GM04503 (cell line): ENCODE data around the gene RNFT2.
"Not testable (repeated sequence)": the region's sequence is repeated elsewhere in the genome, so short reads cannot be mapped to it uniquely, and the experiment has no call there.

Experiments
- DNase-seq: peaks from one replicate; pipeline ENCODE4 v3.0.0-alpha.2; 2012; ENCODE audit warnings: low read depth

RNFT2 gene

DNA sequence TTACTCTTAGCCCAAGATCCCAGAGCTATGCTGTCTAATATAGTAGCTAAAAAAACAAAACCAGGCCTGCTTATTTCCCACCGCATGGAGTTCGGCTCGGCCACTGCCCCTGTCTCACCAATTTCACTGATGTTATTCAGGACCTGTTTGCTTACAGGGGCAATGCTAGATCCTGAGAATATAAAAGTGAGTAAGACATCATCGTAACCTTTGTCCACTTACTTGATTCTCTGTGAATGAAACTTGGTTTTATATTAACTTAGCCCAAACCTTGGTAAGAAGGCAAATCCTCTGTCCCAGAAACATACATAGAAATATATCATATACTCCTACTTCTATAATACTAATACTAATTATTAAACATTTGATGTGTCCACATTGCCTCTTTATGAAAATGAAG lies 56.6 kb downstream of the RNFT2 start:
- no peak for DNase-seq

DNA sequence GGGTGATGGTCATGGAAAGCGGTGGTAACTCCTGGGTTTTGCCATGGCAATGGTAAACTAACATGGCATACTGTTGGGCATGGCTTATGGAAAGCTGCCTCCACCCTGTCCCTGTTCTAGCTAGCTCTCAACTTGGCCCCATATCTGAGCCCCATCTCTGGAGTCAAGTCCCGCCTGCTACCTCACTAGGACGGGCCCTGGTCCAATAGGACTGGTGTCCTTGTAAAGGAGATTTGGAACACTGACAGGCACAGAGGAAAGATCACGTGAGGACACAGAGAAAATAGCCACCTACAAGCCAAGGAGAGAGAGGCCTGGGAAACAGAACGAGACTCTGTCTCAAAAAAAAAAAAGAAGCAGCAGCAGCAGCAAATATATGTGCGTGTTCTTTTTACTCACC lies 59.8 kb downstream of the RNFT2 start:
- DNase-seq, result no peak

DNA sequence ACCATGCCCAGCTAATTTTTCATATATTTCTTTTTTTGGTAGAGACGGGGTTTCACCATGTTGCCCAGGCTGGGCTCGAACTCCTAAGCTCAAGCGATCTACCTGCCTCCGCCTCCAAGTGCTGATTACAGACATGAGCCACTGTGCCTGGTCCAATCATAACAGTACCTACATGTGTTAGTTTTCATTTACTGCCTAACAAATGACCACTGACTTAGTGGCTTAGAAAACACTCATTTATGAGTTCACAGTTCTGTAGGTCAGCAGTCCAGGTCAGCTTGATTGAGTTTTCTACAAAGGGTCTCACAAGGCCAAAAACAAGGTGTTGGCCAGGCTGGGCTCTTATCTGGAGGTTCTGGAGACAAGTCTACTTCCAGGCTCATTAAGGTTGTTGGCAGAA lies 60.6 kb downstream of the RNFT2 start:
- DNase-seq, result no peak

DNA sequence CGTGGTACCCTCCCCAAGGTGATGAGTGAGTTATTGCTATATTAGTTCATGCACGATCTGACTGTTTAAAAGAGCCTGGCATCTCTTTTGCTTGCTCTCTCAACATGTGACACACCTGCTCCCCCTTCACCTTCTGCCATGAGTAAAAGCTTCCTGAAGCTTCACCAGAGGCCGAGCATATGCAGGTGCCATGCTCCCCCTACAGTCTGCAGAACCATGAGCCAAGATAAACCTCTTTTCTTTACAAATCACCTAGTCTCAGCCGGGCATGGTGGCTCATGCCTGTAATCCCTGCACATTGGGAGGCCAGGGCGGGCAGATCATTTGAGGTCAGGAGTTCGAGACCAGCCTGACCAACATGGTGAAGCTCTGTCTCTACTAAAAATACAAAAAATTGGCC lies 61.8 kb downstream of the RNFT2 start:
- DNase-seq, result no peak

DNA sequence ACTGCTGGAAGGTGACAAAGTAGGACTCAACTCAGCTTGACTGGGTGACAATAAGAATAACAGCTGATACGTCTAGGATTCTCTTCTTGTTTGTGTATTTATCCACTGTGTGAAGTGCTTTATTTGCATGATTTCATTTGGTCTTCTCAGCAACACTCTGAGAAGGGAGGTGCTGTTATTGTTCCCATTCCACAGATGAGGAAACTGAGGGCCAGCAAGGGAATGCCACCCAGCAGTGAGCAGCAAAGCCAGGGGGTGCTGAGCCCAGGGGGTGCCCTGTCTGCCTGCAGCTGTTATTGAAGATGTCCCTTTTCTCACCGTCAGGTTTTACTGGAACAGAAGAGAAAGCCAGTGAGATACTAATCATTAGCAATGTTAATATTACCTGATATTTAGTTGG lies 62.8 kb downstream of the RNFT2 start:
- no peak for DNase-seq

DNA sequence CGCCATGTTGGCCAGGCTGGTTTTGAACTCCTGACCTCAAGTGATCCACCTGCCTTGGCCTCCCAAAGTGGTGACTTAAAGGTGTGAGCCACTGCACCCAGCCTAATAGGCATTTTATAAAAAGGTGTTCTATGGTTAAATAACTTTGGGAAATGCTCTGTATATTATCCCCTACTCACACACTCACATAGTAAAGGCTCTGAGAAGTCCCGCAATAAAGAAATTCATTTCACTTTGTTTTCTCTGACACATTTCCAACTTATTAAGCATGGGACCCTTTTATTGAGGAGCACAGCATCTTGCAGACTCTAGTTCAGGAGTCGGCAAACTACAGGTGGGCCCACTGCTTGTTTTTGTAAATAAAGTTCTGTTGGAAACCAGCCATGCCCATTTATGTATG lies 63.9 kb downstream of the RNFT2 start:
- no peak for DNase-seq

DNA sequence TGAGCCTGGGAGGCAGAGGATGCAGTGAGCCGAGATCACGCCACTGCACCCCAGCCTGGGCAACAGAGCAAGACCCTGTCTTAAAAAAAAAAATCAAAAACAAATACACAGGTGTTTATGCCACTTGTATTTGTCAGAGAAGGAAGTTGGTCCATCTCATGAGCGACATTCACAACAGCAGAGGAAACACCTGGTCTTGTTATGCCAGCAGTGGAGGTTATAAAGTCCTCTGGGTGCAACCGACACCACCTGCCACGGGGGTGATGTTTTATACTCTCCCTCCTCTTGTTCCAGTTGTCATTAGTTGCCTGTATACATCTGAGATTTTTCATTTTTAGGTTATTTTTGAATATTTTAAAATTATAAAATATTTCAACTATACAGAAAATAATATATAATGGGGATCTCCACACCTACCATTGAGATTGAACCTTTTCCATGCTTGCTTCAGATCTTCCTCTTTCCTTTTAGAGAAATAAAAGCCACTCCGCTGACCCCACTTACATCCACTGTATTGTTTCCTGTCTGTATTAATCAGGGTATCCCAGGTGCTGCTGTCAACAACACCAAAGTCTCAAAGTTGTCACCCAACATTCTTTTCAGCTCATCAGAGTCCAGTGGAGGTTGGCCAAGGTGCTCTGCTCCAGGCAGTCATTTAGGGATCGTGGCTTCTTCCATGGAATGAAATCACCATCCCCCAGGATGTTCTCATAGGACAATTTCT lies 65.1 kb downstream of the RNFT2 start:
- no peak for DNase-seq

DNA sequence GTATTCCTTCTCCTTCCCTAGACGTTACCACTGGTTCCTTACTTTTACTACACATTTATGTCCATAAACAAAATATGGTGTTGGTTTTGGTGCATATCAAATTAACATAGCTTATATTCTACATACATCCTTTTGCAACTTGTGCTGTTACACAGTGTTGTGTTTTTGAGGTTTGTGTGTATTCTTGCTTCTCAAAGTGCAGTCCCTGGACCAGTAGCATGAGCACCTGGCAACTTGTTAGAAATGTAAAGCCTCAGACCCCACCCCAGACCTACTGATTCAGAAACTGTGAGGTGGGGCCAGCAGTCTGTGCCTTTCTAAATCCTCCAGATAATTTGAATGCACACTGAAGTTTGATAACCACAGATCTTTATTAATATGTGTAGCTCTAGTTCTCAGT lies 65.9 kb downstream of the RNFT2 start:
- DNase-seq, result no peak

DNA sequence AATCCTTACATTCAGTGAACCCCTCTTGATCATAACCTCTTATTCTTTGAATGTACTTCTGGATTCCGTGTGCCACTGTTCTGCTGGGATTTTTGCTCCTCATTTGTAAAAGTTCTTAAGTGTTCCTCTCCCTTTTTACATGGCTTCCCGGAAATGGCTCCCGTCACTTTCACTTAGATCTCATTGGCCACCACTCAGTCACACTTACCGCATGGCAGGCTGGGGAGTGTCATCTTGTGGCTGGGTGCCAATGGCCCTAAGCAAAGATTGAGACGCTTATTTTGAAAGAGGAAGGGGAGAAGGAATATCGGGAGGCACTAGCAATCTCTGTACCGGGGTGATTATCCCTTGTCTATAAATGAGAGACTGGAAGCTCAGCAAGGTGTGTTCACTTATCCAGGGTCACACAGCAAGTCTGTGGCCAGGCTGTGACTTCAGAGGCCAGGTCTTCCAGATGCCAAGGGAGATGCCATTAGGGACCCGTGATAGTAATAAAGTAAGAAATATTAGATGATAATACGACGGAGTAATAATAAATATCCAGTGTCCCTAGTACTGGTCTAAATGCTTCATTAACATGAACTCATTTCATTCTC lies 68.8 kb downstream of the RNFT2 start:
- no peak for DNase-seq

DNA sequence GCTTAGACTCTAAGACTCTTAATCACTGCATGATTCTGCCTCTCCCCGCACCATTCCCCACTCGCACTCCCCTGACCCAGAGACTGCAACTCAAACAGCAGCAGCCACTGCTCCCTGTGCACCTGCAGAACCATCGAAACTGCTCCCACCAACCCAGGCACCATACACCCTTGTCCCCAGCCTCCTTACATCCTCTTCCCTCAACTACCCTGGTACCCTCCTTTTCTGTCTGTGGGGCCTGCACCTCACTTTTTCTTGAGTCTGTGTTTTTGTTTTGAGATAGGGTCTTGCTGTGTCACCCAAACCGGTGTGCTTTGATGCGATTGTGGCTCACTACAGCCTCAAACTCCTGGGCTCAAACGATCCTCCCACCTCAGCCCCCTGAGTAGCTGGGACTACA lies 69.4 kb downstream of the RNFT2 start:
- no peak for DNase-seq

DNA sequence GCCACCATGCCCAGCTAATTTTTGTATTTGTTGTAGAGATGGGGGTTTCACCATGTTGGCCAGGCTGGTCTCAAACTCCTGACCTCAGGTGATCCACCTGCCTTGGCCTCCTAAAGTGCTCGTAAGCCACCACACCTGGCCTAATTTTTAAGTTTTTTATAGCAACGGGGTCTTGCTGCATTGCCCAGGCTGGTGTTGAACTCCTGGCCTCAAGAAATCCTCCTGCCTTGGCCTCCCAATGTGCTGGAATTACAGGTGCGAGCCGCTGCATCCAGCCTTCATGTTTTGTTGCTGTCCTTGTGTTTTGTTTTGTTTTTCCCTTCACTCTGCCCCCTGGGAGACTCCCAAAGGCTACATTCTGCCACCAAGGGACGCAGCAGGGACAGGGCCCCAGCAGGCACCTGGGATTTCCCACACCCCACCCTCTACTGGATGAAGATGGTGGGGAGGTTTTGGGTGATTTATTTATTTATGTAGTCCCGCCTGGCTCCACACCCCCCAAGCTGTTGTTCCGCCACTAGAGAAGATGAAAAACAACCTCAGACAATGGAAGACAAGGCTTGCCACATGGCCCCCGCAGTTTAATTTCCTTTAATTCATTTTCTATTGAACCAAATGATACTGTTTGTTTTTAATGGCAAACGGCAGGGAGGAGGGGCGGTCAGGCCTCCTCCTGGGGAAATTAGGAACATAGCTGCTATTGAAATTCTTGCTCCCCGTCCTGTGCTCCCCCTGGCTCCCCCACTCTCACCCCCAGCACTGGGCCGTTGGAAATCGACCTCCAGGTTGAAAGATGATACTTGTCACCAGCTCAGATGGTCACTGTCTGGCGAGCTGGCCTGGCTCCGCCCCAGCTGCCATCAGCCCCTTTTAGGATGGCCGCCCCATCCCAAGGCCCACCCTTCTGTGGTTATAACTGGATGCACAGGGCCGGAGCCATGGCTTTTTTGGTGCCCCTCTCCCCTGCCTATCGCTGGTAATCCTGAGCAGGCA lies 70.3 kb downstream of the RNFT2 start:
- no peak for DNase-seq

DNA sequence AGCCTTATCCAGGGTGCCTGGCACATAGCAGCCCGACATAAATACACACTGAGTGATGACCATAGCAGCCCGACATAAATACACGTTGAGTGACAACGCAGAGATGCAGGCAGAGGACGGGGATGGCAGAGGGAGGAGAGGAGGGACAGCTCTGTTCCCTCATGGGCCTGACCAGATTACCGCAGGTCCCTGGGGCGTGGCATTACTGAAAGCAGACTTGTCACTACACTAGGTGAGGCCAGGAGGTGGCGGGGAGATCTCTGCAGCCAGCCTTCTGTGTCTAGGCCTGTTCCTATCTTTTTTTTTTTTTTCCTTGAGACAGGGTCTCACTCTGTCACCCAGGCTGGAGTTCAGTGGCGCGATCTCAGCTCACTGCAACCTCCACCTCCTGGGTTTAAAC lies 74.1 kb downstream of the RNFT2 start:
- no peak for DNase-seq

DNA sequence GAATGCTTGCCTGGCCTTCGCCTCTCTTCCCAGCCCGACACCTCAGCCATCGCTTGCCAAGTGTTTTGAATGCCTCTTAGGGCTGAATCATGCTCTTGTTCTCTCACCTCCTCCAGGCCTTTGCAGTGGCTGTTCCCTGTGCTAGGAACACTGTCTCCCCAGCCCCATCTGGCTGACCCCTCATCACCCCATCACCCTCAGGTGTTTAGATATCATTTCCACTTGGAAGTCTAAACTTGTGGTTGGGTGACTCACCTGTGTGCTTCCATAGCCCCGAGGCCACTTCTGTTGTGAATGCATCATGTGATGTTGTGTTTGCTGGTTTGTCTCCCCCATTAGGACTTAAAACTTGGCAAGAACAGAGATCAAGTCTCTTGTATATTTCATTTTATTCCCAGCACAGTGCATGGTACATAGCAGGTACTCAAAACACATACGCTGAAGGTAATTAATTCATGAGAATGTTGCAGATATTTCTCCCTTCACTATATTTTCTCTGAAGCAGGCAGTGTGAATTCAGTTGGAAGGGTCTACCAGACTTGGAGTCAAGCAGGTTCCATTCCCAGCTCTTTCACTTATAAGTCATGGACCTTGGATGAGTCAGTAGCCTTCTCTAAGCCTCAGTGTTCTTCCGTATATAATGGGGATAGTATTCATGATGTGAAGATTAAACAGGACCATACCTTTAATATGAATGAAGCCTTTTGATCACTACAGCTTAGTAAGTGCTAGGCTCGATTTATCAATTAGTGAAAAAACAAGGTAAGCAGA lies 75.3 kb downstream of the RNFT2 start:
- DNase-seq, result no peak

DNA sequence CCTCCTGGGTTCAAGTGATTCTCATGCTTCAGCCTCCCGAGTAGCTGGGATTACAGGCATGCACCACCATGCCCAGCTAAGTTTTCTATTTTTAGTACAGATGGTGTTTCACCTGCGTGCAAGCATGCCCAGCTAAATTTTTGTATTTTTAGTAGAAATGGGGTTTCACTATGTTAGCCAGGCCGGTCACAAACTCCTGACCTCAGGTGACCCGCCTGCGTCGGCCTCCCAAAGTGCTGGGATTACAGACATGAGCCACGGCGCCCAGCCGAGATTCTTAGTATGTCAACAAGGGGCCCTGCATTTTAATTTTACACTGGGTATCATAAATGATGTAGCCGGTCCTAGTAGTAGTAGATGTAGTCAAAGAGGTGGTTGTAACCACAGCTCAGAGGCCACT lies 76.7 kb downstream of the RNFT2 start:
- DNase-seq, result not testable (repeated sequence)

DNA sequence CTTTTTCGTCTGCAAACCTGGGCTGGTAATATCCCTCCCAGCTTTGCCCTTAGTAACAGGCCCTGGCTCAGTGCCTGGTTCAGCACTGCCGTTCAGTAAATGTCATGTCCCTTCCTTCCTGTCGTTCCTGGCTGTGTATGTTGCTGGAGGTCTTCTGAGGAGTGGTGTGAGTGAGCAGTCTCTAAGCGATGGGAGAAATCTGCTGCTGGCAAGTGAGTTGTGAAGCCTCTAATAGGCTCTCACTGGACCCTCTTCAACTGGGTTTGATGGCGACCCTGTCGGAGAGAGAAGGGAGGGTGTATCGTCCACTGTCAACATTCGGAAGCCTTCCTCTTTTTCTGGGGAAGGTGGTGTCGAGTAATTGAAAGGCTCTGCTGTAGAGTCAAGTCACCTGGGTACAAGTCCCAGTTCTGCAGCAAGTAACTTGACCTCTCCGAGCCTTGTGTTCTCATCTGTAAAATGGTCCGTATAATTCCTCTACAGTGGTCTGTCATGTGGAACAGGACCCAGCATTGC lies 80.3 kb downstream of the RNFT2 start:
- no peak for DNase-seq

DNA sequence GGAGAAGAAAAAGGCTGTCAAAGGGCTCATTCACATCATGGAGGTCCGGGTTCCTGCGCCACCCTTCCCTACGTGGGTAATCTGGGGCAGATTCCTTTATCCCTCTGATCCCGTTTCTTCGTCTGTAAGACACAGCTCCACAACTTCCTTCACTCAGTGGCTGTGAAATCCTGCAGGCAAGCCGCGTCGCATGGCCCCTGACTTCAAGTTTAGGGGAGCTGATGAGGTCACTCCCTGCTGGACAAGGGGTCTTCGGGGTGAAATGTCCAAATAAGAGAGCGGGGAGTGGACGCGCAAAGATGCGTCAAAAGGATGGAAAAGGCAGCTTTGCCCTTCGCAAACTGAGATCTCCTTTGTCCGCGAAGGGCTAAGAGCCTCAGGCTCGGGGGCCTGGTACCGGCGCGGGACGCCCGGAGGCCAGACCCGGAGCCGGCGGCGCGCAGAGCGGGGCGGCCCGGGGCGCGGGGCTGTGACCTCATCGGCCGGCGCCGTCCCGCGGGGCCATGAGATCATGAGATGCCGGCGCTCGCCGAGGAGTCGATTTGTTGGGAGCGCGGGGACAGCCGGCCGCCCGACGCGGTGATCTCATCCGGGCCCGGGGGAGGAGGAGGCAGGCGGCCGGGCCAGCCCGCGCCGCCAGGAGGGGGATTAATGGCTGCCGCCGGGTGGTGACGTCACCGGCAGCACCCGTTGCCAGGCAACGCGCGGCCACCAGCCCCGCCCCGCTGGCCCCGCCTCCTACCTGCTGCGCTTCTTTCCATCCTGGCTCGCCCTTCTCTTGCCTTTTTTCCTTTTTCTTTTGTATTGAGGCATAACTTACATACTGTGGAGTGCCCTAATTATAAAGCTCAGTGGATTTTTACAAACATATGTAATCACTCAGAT lies 81.1 kb downstream of the RNFT2 start:
- DNase-seq, result peak; percentile 60

DNA sequence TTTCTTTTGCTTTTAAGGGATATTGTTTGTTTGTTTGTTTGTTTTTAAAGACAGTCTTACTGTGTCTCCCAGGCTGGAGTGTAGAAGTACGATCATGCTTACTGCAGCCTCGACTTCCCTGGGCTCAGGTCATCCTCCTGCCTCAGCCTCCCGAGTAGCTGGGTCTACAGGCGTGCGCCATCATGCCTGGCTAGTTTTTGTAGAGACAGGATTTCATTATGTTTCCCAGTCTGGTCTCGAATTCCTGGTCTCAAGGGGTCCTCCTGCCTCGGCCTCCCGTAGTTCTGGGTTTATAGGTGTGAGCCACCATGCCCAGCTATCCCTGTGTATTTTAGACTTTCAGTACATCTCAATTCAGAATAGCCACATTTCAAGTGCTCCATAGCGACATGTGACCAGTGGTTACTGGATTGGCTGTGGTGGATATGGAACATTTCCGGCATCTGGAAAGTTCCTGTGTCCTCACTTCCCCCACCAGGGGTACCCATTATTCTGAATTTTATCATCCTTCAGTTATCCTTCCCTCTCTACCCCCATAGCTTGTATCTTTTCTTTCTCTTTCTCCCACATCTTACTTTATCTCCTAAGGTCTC lies 82.0 kb downstream of the RNFT2 start:
- no peak for DNase-seq

DNA sequence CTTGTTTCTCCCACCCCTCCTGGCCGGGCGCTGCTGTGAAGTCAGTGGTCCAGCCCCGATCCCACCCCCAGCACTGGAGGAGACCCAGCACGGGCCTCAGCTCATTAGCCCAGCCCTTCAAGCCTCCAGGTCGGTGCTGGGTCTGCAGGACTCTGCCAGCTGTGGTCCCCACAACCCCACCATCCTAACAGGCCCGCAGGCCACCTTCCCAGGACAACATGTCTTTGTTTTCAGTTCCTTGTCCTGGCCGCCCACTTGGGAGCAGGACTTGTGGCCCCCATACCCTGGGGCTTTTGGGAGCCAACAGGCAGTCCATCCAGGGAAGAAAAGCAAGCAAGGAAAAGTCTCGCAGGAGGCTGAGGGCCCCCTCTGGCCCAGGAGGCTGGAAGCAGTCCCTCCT lies 83.2 kb downstream of the RNFT2 start:
- DNase-seq, result no peak

DNA sequence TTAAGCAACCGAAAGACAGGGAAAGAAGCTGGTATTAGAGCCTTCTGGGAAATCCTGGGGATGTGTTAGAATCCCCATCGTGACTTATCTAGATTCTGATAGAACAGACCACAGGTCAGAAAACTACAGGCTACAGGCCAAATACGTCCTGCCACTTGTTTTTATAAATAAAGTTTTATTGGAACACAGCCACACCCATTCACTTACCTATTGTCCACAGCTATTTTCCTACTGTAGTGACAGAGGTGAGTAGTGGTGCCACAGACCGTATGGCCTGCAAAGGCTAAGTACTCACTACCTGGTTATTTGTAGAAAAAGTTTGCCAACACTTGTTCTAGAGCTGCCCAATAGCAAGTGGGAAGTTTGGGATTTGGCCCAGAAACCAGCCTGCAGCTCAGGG lies 89.3 kb downstream of the RNFT2 start:
- no peak for DNase-seq

DNA sequence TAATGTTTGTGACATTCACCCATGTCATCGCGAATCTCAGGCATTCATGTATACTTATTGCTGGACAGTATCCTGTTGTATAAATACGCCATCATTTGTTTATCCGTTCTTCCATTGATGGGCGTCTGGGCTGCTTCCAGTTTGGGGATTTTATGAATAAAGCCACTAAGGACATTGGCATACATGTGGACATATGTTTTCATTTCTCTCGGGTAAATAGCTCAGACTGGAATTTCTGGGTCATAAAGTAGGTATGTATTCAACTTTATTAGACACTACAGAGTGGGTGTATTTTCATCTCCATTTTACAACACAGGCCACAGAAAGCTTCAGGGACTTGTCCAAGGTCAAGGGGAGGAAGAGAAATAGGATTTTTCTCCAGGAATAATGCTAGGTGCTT lies 94.2 kb downstream of the RNFT2 start:
- no peak for DNase-seq

DNA sequence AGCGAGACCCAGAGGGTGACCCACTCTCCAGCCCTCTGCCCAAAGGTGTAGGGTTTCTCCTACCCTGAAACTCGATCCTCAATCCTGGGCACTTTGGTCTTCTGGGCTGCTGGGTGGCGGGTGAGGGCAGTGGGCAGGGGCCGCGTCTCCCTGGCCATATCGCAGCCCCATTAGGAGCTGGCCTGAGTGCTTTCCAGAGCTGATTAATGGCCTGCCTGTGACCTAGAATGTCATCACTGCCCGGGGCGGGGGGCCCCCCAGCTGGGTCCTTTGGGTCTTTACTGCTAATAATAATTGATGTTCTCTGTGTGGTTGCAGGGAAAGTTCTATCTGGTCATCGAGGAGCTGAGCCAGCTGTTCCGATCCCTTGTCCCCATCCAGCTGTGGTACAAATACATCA lies 95.4 kb downstream of the RNFT2 start:
- DNase-seq, result no peak
